NT2/D1 (cell line): ENCODE results near the gene GPSM1.

Experiments used
- SUZ12 ChIP-seq: IDR thresholded peaks from 2 replicates; pipeline ENCODE4 v1.6.1; 2011; ENCODE audit not compliant: insufficient read length, insufficient read depth; ENCODE audit errors: extremely low read depth
- ZNF274 ChIP-seq: IDR thresholded peaks from 2 replicates; pipeline ENCODE4 v1.6.1; 2011; ENCODE audit warnings: mild to moderate bottlenecking, low read depth, low read length

GRCh38 chr9:136330406-136330990, 3.2 kb downstream of the GPSM1 start:
- TF ChIP-seq SUZ12 (no peak), ZNF274 (no peak)
